Stimulated activated CD8-positive, alpha-beta memory T cell treated with anti-CD3 and anti-CD28 coated beads, Interleukin-7, amount 100 ng/mL, for 24 hours (primary cell): ENCODE data around the gene TMEM80.
A peak's percentile ranks its signal among the peaks of the same experiment; 100 is the strongest.
"Not testable (repeated sequence)": the region's sequence is repeated elsewhere in the genome, so short reads cannot be mapped to it uniquely, and the experiment has no call there.

ENCODE experiments used
- DNase-seq: peaks from one replicate; pipeline ENCODE4 v3.0.0-alpha.2; 2020; ENCODE audit warnings: low read depth

The TMEM80 gene

DNA sequence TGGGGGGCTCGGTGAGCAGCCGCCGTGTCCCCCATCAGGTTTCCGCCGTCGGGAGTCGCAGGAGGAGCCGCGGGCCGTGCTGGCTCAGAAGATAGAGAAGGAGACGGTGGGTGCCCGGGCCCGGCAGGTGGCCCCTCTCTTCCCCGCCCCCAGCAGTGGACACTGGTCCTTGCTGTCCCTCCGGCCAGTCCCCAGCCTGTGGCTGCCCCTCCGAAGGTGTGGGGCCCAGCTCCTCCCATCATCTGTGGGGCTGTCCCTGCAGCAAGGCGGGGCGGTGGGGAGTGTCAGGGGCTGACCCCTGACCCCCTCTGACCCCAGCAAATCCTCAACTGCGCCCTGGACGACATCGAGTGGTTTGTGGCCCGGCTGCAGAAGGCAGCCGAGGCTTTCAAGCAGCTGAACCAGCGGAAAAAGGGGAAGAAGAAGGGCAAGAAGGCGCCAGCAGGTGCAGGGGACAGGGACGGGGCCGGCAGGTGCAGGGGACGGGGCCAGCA, 25.7 kb downstream of the TMEM80 start:
- DNase-seq, result no peak

- no peak for DNase-seq
Measured at GRCh38 chr11:721741-722345, 26.2 kb downstream of the TMEM80 start.

DNA sequence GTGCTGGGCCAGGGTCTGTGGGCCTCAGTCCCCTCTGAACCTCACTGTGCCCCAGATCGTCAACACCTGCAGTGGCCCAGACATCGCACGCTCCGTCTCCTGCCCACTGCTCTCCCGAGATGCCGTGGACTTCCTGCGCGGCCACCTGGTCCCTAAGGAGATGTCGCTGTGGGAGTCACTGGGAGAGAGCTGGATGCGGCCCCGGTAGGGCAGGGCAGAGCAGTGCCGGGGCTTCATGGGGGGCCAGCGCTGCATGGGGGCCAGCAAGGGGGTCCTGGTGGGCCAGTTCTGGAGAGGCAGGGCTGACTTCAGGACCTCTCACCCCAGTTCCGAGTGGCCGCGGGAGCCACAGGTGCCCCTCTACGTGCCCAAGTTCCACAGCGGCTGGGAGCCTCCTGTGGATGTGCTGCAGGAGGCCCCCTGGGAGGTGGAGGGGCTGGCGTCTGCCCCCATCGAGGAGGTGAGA, 26.8 kb downstream of the TMEM80 start:
- no peak for DNase-seq

DNA sequence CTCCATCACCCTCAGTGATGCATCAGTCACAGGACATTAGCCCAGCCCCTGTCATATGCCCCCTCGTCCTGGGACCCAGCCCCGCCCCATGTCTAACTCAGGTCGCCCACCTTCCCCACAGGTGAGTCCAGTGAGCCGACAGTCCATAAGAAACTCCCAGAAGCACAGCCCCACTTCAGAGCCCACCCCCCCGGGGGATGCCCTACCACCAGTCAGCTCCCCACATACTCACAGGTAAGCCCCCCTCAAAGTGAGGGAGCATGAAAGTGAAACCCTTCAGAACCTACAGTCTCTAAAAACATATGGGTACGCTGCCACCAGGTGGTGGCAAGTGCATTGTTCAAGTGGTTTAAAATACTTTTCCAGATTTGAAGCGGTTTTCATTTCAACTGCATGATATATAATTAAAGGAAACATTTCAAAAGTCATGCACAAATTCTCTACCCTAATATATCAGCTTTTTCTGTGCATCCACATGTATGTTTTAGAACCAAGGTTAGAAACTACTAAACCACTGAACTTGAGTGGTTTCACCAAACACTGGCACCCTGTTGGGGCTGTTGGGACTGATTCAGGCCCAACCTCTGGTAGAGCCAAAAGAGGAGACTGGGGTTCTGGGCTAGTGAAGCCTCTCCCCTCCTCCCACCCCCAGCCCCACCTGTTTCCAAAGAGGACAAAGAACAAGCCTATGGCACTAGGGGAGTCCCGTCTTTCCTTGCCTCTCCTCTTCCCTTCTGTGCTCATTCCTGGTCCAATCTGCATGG, 27.7 kb downstream of the TMEM80 start:
- no peak for DNase-seq

- no peak for DNase-seq
Measured at GRCh38 chr11:724049-724777, 28.6 kb downstream of the TMEM80 start.

DNA sequence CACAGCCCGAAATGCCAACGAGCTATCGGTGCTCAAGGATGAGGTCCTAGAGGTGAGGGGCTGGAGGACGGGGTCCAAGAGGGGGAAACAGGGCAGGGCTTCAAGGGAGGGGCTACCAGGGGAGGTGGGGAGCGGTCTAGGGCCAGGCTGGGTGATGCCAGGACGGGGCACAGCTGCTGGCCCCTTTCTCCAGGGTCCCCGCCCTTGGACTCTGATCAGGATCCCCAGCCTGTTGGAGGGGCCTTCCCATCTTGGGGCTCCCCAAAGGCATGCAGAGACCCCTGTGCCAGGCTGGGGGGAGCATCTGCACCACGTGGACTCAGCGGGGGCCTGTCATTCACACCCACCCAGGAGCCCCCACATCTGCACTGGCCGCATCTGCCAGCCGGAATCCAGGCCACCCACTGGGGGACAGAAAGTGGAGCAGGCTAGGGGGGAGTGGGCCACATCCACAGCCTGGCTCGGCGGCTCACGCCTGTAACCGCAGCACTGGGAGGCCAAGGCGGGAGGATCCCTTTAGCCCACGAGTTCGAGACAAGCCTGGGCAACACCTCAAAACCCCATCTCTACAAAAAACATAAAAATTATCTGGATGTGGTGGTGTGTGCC, 29.3 kb downstream of the TMEM80 start:
- DNase-seq, result no peak

GRCh38 chr11:725624-726202, 30.1 kb downstream of the TMEM80 start:
- no peak for DNase-seq

- no peak for DNase-seq
Measured at GRCh38 chr11:726278-727220, 30.9 kb downstream of the TMEM80 start.

DNA sequence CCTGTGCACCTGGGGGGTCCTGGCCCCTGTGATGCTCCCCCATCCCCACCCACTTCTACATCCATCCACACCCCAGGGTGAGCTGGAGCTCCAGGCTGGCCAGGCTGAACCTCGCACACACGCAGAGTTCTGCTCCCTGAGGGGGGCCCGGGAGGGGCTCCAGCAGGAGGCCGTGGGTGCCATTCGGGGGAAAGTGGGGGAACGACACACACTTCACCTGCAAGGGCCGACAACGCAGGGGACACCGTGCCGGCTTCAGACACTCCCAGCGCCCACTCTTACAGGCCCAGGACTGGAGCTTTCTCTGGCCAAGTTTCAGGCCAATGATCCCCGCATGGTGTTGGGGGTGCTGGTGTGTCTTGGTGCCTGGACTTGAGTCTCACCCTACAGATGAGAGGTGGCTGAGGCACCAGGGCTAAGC, 31.7 kb downstream of the TMEM80 start:
- DNase-seq, result no peak

DNA sequence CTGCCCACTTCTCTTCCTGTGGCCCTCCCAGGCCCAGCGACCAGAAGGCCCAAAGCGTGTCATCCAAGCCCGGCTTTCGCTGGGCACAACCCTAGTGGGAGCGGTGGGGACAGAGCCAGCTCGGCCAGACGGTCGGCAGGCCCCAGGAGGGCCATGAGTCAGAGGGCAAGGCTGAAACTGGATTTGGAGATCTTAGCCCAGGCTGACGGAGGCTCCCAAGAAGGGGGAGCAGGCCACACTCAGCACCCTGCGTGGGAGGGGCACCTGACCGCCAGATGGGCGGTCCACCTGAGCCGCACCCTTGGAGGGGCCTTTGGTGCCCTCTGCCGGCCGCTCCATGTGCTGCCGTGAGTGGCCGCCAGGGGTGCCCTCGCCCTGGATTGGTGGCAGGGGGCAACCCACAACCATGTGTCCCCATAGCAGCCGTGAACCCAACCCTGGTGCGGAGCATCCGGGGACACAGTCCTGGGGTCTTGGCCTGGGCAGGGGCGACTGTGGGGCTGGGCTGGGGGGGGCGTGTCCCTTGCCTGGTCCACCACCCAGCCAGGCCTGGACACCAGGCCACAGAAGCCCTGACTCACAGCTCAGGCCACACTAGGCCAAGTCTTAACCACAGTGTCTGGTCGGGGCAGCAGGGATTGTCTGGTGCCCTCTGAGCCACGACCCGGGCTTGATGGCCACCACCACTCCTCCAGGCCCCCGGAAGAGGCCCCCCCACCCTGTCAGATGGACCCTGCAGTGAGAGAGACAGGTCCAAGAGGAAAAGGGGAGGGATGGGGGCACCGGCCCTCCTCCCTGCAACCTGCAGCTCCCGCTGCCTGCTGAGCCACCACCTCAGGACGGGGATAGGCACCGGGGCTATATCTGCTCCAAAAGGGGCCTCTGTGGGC, 32.5 kb downstream of the TMEM80 start:
- DNase-seq, result peak; percentile 66

GRCh38 chr11:728901-729491, 33.4 kb downstream of the TMEM80 start:
- no peak for DNase-seq

DNA sequence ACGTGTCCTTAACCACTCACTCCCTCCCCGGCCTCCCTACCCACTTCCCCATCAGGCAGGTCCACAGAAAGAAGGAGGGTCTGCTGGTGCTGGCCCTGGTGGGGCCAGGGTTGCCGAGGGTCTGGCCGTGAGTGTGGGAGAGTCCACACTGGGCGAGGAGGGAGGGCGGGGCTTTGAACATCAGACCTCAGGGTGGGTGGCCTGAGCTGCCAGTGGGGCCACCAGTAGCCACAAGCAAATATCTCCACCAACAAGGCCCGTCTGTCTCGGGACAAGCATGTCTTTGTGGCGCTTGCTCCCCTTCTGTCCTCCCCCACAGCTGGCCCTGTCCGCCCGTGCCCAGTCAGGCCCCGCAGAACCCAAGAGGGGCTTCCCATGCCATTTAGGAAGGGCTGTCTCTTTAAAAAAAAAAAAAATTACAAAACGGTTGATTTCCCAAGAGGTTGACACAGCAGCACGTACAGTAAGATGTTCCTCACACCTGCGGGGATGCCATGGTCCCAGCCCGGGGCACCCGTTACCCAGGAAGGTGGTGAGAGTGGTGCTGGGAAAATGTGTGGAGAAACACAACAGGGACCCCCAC, 34.0 kb downstream of the TMEM80 start:
- no peak for DNase-seq

DNA sequence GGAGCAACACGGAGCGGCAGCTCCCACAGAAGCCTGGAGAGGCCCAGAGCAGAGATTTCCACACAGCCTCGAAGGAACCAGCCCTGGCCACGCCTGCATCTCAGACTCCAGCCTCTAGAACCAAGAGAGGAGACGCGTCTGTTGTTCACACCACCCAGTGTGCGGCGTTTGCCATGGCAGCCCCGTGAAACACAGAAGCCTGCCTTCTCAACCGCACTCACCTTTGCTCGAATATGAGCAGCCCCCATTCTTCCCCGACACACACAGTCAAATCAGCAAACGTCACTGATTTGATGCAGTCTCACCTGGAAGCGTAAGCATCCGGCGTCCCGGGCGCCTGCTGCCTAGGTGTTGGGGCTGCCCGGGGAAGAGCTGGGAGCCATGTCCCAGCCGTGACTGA, 37.5 kb downstream of the TMEM80 start:
- no peak for DNase-seq

- DNase-seq, result not testable (repeated sequence)
Measured at GRCh38 chr11:734541-734940, 38.9 kb downstream of the TMEM80 start.

- no peak for DNase-seq
Measured at GRCh38 chr11:737366-737765, 41.8 kb downstream of the TMEM80 start.

- not testable (repeated sequence) for DNase-seq
Measured at GRCh38 chr11:737899-738298, 42.3 kb downstream of the TMEM80 start.

DNA sequence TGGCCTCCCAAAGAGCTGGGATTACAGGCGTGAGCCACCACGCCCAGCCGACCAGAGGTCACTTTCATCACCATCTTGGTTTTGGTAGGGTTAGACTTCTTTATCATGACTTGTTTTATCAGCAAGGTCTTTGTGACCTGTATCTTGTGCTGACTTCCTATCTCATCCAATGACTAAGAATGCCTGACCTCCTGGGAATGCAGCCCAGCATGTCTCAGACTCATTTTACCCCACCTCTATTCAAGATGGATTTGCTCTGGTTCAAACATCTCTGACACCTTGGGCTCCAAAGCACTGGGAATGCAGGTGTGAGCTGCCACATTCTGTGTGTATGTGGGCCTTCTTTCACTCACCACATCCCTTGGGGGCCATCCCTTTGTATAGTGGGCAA, 46.5 kb downstream of the TMEM80 start:
- no peak for DNase-seq

GRCh38 chr11:742571-743201, 47.1 kb downstream of the TMEM80 start:
- DNase-seq, result no peak

DNA sequence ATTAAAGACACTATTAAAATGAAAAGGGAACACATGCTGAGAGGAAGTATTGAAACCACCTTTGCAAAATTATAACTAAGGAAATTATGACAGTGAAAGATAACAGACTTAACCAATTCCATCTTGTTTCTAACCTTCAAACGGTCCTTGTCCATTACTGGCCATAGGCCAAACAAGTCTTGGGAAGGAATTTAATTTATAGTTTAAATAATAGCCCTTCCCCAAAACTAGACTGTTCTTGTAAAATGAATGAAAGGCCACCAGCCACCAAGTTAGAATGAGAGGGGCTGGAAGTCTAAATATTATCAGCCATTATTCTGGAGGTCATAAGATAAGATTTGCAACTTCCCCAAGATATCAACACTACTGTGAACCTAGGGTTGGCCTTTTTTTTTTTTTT, 49.8 kb downstream of the TMEM80 start:
- DNase-seq, result no peak
